Keratinocyte (primary cell): ENCODE results near the gene MAPRE2. TPM values are rescaled to one million over a fixed set of nuclear protein-coding genes. Genes with fewer than 3 reads are reported as not detected.

Source experiments
- DNase-seq: peaks from one replicate; pipeline ENCODE4 v3.0.0-alpha.2; 2011; ENCODE audit warnings: low read depth, missing footprints, low spot score
- FAIRE-seq: peaks from 2 replicates; lab custom pipeline; 2011; peaks lifted over from hg19 to GRCh38; lab: Jason Lieb, UNC
- H2AFZ ChIP-seq: 2 replicates; pipeline ENCODE4 v1.6.0; 2012; ENCODE audit warnings: low read length, control low read depth, inconsistent platforms; ENCODE audit not compliant: control insufficient read depth
- H3K27ac ChIP-seq: 2 replicates; pipeline ENCODE4 v1.5.1; 2011; ENCODE audit warnings: low read length; ENCODE audit not compliant: control insufficient read depth, insufficient read depth
- H3K27me3 ChIP-seq: 3 replicates; pipeline ENCODE4 v1.6.0; 2011; ENCODE audit warnings: low read length; ENCODE audit not compliant: control insufficient read depth, insufficient read depth; ENCODE audit errors: extremely low read depth
- H3K36me3 ChIP-seq, 2 experiments: 2 replicates in 1 of 2; 3 replicates in 1 of 2; pipeline ENCODE4 v1.5.1; 2011; ENCODE audit warnings: low read length in 2 of 2, mild to moderate bottlenecking in 1 of 2; ENCODE audit not compliant: control insufficient read depth in 2 of 2, insufficient read depth in 2 of 2; ENCODE audit errors: extremely low read depth in 1 of 2
- H3K4me1 ChIP-seq: 3 replicates; pipeline ENCODE4 v1.5.1; 2011; ENCODE audit warnings: low read length; ENCODE audit not compliant: control insufficient read depth, insufficient read depth; ENCODE audit errors: extremely low read depth
- H3K4me2 ChIP-seq: 3 replicates; pipeline ENCODE4 v1.6.0; 2011; ENCODE audit warnings: low read depth, low read length; ENCODE audit not compliant: control insufficient read depth, insufficient read depth; ENCODE audit errors: extremely low read depth
- H3K4me3 ChIP-seq, 3 experiments: fragments of 200-600 bp in 1 of 3; sonication (generic) in 1 of 3; 2 replicates in 2 of 3; 3 replicates in 1 of 3; pipeline ENCODE4 v1.5.1; 2011 to 2016; ENCODE audit warnings: low read length in 3 of 3, mild to moderate bottlenecking in 3 of 3, control low read depth in 2 of 3, inconsistent platforms in 1 of 3, low read depth in 1 of 3, mixed read lengths in 1 of 3, mixed run types in 1 of 3, moderate library complexity in 1 of 3; ENCODE audit not compliant: control insufficient read depth in 2 of 3, insufficient read depth in 2 of 3; ENCODE audit errors: extremely low read depth in 1 of 3
- H3K79me2 ChIP-seq: 2 replicates; pipeline ENCODE4 v1.6.0; 2012; ENCODE audit warnings: low read length; ENCODE audit not compliant: control insufficient read depth, insufficient read depth
- H3K9ac ChIP-seq: 3 replicates; pipeline ENCODE4 v1.6.0; 2011; ENCODE audit warnings: low read length; ENCODE audit not compliant: control insufficient read depth, insufficient read depth; ENCODE audit errors: extremely low read depth
- H3K9me1 ChIP-seq: 3 replicates; pipeline ENCODE4 v1.6.0; 2011; ENCODE audit warnings: low read length; ENCODE audit not compliant: control insufficient read depth, insufficient read depth; ENCODE audit errors: extremely low read depth
- H3K9me3 ChIP-seq: 2 replicates; pipeline ENCODE4 v1.5.1; 2012; ENCODE audit warnings: low read depth, low read length; ENCODE audit not compliant: control insufficient read depth
- H4K20me1 ChIP-seq: 3 replicates; pipeline ENCODE4 v1.6.0; 2011; ENCODE audit warnings: low read length; ENCODE audit not compliant: control insufficient read depth, insufficient read depth; ENCODE audit errors: extremely low read depth
- EZH2 ChIP-seq: IDR thresholded peaks from one replicate; pipeline ENCODE4 v1.6.1; 2012; ENCODE audit warnings: inconsistent platforms, mild to moderate bottlenecking, low read length, moderate library complexity
- dilution Hi-C: fragments of 300-500 bp; cut with MboI; formaldehyde crosslinking; loops from one replicate; pipeline ENCODE4 v1.7.0; 2020; ENCODE audit warnings: low sequenced_read_pairs; ENCODE audit not compliant: extremely low pct_ligation_motif_present
- polyA plus RNA-seq, 5 experiments: library from polyadenylated mRNA; depleted of rRNA in 3 of 5; stranded (reverse) in 3 of 5; stranded (forward) in 1 of 5; unstranded in 1 of 5; fragments of >200 nt; gene quantifications; 1 replicate in 1 of 5; 2 replicates in 3 of 5; 3 replicates in 1 of 5; pipeline versions ENCODE4 v1.2.1 to v1.2.3, GENCODE V29; 2011 to 2012; ENCODE audit warnings: missing spikeins in 2 of 5, low read depth in 1 of 5, low replicate concordance in 1 of 5
- TF ChIP-seq, protein P1 (sequence below), 3 experiments: IDR thresholded peaks in 1 of 3; conservative IDR thresholded peaks in 1 of 3; optimal IDR thresholded peaks in 1 of 3; 2 replicates in 2 of 3; 3 replicates in 1 of 3; pipeline versions ENCODE3 to v1.5.1; 2011; ENCODE audit warnings: low read length in 3 of 3, mild to moderate bottlenecking in 3 of 3, moderate library complexity in 2 of 3, control low read depth in 1 of 3, inconsistent platforms in 1 of 3; ENCODE audit not compliant: insufficient read depth in 2 of 3; ENCODE audit errors: extremely low read depth in 1 of 3

Gene MAPRE2
- polyA plus RNA-seq, 1 donor (not counting 4 experiments of a cell fraction or from before 2014, with no cell fraction given): 14.2 TPM

DNA sequence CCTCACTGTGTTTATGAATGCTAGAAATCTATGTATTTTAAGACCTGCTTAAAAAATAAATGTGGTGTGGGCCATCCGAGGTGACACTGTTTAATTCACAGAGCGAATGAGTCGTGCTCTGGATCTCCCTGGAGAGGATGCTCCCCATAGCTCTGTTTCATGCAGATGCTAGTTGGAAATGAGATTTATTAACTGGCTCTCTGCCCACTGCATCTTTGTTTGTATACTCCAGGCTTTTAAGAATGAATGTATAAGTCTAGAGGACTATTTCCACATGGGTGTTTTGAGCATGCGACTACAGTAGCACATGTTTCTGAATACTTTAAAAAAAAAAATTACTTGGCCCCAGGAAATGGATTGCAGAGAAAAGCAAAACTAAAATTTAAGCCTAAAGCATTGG lies 3.9 kb downstream of the MAPRE2 start:
- H3K9me3 ChIP-seq: no peaks in the 10 kb centered on the region
- no peak for DNase-seq
- no peak overlapping the region for H3K4me3 ChIP-seq
- H3K4me2 ChIP-seq: no peak overlapping the region
- no peak overlapping the region for H3K27ac ChIP-seq
- H3K9me1 ChIP-seq: no peaks in the 10 kb centered on the region
- no peak for TF ChIP-seq EZH2
- TF ChIP-seq, protein P1, sequence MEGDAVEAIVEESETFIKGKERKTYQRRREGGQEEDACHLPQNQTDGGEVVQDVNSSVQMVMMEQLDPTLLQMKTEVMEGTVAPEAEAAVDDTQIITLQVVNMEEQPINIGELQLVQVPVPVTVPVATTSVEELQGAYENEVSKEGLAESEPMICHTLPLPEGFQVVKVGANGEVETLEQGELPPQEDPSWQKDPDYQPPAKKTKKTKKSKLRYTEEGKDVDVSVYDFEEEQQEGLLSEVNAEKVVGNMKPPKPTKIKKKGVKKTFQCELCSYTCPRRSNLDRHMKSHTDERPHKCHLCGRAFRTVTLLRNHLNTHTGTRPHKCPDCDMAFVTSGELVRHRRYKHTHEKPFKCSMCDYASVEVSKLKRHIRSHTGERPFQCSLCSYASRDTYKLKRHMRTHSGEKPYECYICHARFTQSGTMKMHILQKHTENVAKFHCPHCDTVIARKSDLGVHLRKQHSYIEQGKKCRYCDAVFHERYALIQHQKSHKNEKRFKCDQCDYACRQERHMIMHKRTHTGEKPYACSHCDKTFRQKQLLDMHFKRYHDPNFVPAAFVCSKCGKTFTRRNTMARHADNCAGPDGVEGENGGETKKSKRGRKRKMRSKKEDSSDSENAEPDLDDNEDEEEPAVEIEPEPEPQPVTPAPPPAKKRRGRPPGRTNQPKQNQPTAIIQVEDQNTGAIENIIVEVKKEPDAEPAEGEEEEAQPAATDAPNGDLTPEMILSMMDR (optimal IDR thresholded peaks at IDR 0.05 in 1 of 3, IDR thresholded peaks at IDR 0.05 in 1 of 3, conservative IDR thresholded peaks at IDR 0.05 in 1 of 3; ENCODE audit: extremely low read depth in 1 of 3, insufficient read depth in 2 of 3, low read length in 3 of 3): no peak
- H3K79me2 ChIP-seq: no peaks in the 10 kb centered on the region
- peaks cover 12% of the 10 kb centered on the region for H3K4me1 ChIP-seq
- dilution Hi-C loops: no loop called here
- no peaks in the 10 kb centered on the region for H3K27me3 ChIP-seq
- no peak overlapping the region for H3K9ac ChIP-seq
- H3K36me3 ChIP-seq: no peaks in the 10 kb centered on the region
- no peak for FAIRE-seq
- H4K20me1 ChIP-seq: no peaks in the 10 kb centered on the region
- H2AFZ ChIP-seq: no peak overlapping the region

DNA sequence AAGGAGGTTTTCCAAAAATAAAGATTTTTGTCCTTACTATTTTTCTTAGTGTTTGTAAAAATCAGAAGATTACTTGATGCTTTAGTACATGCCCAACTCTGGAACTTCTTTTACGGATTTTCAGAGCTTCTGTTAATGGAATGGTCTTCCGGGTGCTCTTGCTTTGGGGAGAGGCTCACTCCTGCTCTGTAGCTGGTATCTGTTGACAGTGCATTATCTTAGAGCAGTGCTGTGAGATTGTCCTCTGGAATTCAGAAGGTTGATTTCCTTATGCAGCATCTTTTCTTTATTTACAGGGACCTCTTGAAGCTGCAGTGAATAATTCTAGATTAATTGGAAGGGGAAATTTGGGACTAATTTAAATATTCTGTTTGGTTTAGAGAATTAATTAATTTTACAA lies 4.6 kb downstream of the MAPRE2 start:
- H3K79me2 ChIP-seq: no peaks in the 10 kb centered on the region
- FAIRE-seq: no peak
- no peak overlapping the region for H3K27ac ChIP-seq

More for the DNA sequence above, 4.6 kb downstream of the MAPRE2 start:
- no peaks in the 10 kb centered on the region for H3K36me3 ChIP-seq
- H3K4me1 ChIP-seq: peaks cover 8% of the 10 kb centered on the region
- H3K9me3 ChIP-seq: no peaks in the 10 kb centered on the region
- no peak overlapping the region for H3K9ac ChIP-seq
- H4K20me1 ChIP-seq: no peaks in the 10 kb centered on the region
- no peaks in the 10 kb centered on the region for H3K27me3 ChIP-seq
- DNase-seq: no peak
- no peak overlapping the region for H2AFZ ChIP-seq
- no peak overlapping the region for H3K4me3 ChIP-seq
- no peaks in the 10 kb centered on the region for H3K9me1 ChIP-seq
- TF ChIP-seq, protein P1 (optimal IDR thresholded peaks at IDR 0.05 in 1 of 3, IDR thresholded peaks at IDR 0.05 in 1 of 3, conservative IDR thresholded peaks at IDR 0.05 in 1 of 3; ENCODE audit: extremely low read depth in 1 of 3, insufficient read depth in 2 of 3, low read length in 3 of 3): no peak
- no peak for TF ChIP-seq EZH2
- no peak overlapping the region for H3K4me2 ChIP-seq
- dilution Hi-C loops: no loop called here
